Activated CD8-positive, alpha-beta T cell treated with anti-CD3 and anti-CD28 coated beads for 36 hours (primary cell): Measurements from ENCODE around the gene NAA10. TPM values are rescaled to one million over a fixed set of nuclear protein-coding genes. Genes with fewer than 3 reads are reported as not detected.

ENCODE experiments used
- ATAC-seq: fragments of 200-7000 bp; cut with Tn5 transposase; one replicate; pipeline ENCODE4 v1.10.0; 2021; ENCODE audit warnings: mild to moderate bottlenecking, moderate library complexity
- CTCF ChIA-PET: fragments of 350-600 bp; sonication (Branson Sonifier 250); formaldehyde crosslinking; loops from one replicate; lab custom pipeline; 2021; ENCODE audit warnings: antibody characterized with exemption; lab: Charles Lee
- POLR2A ChIA-PET: fragments of 350-600 bp; sonication (Branson Sonifier 250); formaldehyde crosslinking; loops from one replicate; lab custom pipeline; 2021; ENCODE audit warnings: antibody characterized with exemption; lab: Charles Lee
- DNase-seq: peaks from one replicate; pipeline ENCODE4 v3.0.0-alpha.2; 2020
- H3K27ac Mint-ChIP-seq: one replicate; pipeline ENCODE4 v1.8.0; 2021; ENCODE audit warnings: mild to moderate bottlenecking, mixed read lengths
- H3K27me3 Mint-ChIP-seq: one replicate; pipeline ENCODE4 v1.8.0; 2021; ENCODE audit warnings: mixed read lengths
- H3K36me3 Mint-ChIP-seq: one replicate; pipeline ENCODE4 v1.8.0; 2021; ENCODE audit warnings: low read depth, mixed read lengths
- H3K4me1 Mint-ChIP-seq: one replicate; pipeline ENCODE4 v1.8.0; 2021; ENCODE audit warnings: low read depth, mixed read lengths
- H3K4me3 Mint-ChIP-seq: one replicate; pipeline ENCODE4 v1.8.0; 2021; ENCODE audit warnings: mild to moderate bottlenecking, moderate library complexity, mixed read lengths
- H3K9me3 Mint-ChIP-seq: one replicate; pipeline ENCODE4 v1.8.0; 2021; ENCODE audit warnings: mixed read lengths
- CTCF ChIP-seq: fragments of 200-600 bp; IDR thresholded peaks from one replicate; pipeline ENCODE4 v1.8.0; 2022; ENCODE audit warnings: antibody characterized with exemption, mild to moderate bottlenecking
- intact Hi-C: fragments of 100-400 bp; cut with micrococcal nuclease; formaldehyde crosslinking; loops from one replicate; pipeline ENCODE4 v1.10.0; 2022
- total RNA-seq, 2 experiments: library from RNA; stranded (reverse); gene quantifications; one replicate each; pipeline ENCODE4 v1.2.3, GENCODE V29; 2021

NAA10 gene
- total RNA-seq, 2 experiments from 2014 or later: 123 to 136 TPM

- Mint-ChIP-seq H3K27ac (peak overlapping the region; percentile 67), H3K4me1 (peaks cover 42% of the 10 kb centered on the region), H3K27me3 (no peaks in the 10 kb centered on the region), H3K4me3 (no peak overlapping the region), H3K9me3 (no peaks in the 10 kb centered on the region), H3K36me3 (no peaks in the 10 kb centered on the region)
- CTCF ChIA-PET: no interaction called here
- intact Hi-C loops: no loop called here
- ATAC-seq (peak; percentile 5), DNase-seq (no peak)
- no peak for TF ChIP-seq CTCF
- POLR2A ChIA-PET: interaction anchor here (0.6 to 1.5 kb wide), 6 partner anchors 20 to 41 kb away, joined by 3 to 5 read pairs (median 4); partner anchors contain the start of genes ARHGAP4 and RENBP
Observed at GRCh38 chrX:153903238-153903980, 31.4 kb downstream of the NAA10 start.

- no peak overlapping the region for H3K4me3 Mint-ChIP-seq
- intact Hi-C loops: no loop called here
- POLR2A ChIA-PET: interaction anchor here (1.1 to 1.5 kb wide), 3 partner anchors 21 to 46 kb away, joined by 3 to 5 read pairs (median 4); partner anchors contain the start of gene ARHGAP4
Observed at GRCh38 chrX:153902385-153902784, 32.5 kb downstream of the NAA10 start.

GRCh38 chrX:153901753-153902140 lies 33.1 kb downstream of the NAA10 start:
- ATAC-seq: no peak

More at GRCh38 chrX:153902385-153902784, 32.5 kb downstream of the NAA10 start:
- DNase-seq (no peak), ATAC-seq (no peak)
- no peaks in the 10 kb centered on the region for H3K9me3 Mint-ChIP-seq
- H3K27ac Mint-ChIP-seq: no peak overlapping the region
- no peaks in the 10 kb centered on the region for H3K36me3 Mint-ChIP-seq
- CTCF ChIA-PET: no interaction called here
- no peaks in the 10 kb centered on the region for H3K27me3 Mint-ChIP-seq
- H3K4me1 Mint-ChIP-seq: peaks cover 42% of the 10 kb centered on the region
- no peak for TF ChIP-seq CTCF

GRCh38 chrX:153900831-153901752 lies 33.7 kb downstream of the NAA10 start:
- Mint-ChIP-seq H3K36me3 (no peaks in the 10 kb centered on the region), H3K27me3 (no peaks in the 10 kb centered on the region), H3K27ac (peak overlapping the region; percentile 61), H3K4me1 (peaks cover 39% of the 10 kb centered on the region), H3K9me3 (no peaks in the 10 kb centered on the region), H3K4me3 (peak overlapping the region; percentile 60)
- intact Hi-C loops: no loop called here
- POLR2A ChIA-PET: interaction anchor here (0.7 to 1.4 kb wide), 3 partner anchors 12 to 79 kb away, joined by 3 to 6 read pairs (median 3); partner anchors contain the start of gene ARHGAP4
- CTCF ChIA-PET: interaction anchor here (0.6 kb wide), 1 partner anchor 943 kb away, joined by 3 read pairs; no protein-coding TSS in a partner anchor
- peak; percentile 84 for ATAC-seq
- TF ChIP-seq CTCF: no peak
- DNase-seq: peak; percentile 80

More at GRCh38 chrX:153901753-153902140, 33.1 kb downstream of the NAA10 start:
- intact Hi-C loops: no loop called here
- Mint-ChIP-seq H3K27ac (no peak overlapping the region), H3K4me1 (peaks cover 42% of the 10 kb centered on the region), H3K36me3 (no peaks in the 10 kb centered on the region), H3K9me3 (no peaks in the 10 kb centered on the region), H3K4me3 (no peak overlapping the region), H3K27me3 (no peaks in the 10 kb centered on the region)
- ChIA-PET POLR2A (interaction anchor here (1.1 to 1.5 kb wide), 3 partner anchors 21 to 47 kb away, joined by 3 to 5 read pairs (median 4); partner anchors contain the start of gene ARHGAP4), CTCF (no interaction called here)
- no peak for DNase-seq
- TF ChIP-seq CTCF: no peak
